ENCODE data around the gene DHH. TPM values are rescaled to one million over a fixed set of nuclear protein-coding genes. Genes with fewer than 3 reads are reported as not detected.

Gene DHH
- polyA plus RNA-seq, 1 donor = 0.84 TPM

DNA sequence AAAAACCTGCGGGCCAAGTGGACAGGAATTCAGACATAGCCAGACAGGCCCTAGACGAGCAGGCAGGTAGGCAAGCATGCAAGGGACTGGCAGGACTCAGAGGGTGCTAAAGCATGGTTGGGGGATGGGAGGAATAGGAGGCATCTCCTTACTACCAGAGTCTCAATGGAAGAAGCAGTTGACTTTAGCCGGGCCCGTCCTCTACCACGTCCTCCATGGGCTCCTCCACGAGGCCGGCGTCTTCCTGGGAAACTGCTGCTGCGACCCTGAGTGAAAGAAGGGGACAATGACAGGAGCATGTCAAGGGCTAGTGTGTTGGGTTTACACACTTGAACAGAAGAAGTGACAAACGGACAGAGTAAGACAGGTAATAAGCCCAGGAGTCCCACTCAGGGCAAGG lies 45.6 kb downstream of the DHH start:
- no peak for DNase-seq

GRCh38 chr12:49046129-49046895 lies 48.3 kb downstream of the DHH start:
- no peak for DNase-seq

DNA sequence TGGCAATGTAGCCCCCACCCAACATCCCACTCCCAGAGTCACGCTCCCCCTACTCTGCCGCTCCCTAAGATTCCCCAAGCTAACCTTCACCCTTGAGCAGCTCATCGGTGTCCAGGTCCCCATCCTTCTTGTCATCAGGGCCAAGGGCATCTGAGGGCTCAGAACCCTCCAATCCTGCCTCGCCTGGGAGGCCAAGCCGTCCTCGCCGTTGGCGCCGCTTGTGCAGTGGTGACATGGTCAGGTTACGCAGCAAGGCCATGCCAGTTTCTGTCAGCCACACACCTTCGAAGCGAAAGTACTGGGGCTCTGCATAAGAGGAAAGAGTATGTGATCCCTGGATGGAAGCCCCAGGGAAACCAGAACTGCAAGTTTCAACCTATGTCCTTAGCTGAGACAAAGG lies 49.9 kb downstream of the DHH start:
- no peak for DNase-seq

GRCh38 chr12:49043856-49044258 lies 50.7 kb downstream of the DHH start:
- DNase-seq = no peak

- DNase-seq = no peak
These were observed 51.4 kb downstream of the DHH start for GRCh38 chr12:49043241-49043640.

DNA sequence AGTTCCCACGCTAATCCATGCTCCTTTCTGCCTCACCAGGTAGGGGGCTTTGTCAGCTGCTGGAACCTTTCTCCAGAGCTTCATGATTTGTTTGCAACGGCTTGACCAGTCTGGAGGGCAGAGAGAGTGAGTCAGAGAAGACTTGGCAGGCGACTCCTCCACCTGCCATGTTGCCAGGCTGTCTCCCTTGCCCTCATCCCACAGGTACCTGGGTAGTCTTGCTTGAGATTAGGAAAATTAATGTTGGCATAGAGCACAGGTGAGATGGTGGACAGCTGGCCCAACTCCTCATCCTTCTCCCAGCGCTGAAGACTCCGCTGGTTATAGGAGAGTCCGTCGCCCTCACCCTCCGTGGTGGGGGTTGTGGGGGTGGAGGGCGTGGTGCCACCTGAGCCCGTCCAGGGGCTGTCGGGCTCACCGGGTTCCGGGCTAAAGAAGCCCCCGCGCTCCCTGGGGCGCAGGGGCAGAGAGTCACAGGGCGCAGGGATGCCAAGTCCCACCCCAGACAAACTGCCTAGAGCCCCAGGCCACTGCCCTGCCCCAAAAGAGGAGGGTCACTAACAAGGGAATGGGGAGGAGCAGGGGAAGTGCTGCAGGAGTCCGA lies 52.6 kb downstream of the DHH start:
- no peak for DNase-seq

- no peak for DNase-seq
These were observed 53.3 kb downstream of the DHH start for GRCh38 chr12:49041036-49041880.

DNA sequence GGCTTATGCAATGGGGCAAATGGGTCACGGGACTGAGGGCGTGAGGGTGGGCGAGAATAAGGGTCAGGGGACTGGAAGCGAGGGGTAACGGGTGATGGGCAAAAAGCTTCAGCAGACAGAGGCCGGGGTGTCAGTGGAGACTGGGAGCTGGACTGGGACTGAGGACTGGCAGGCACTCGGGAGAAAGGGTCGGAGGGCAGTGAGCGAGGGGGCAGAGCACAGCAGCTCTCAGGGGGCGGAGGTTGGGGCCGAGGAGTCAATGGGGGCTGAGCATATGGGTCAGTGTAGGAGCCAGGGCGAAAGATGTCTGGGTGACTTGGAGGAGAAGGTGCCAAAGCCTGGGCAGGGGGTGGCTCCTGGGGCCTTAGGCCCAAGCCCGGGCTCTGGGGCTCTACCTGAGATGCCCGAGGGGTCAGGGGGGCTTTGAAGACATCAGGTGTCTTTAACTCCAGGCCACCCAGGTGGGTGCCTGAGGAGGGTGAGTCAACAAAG lies 54.2 kb downstream of the DHH start:
- no peak for DNase-seq

DNA sequence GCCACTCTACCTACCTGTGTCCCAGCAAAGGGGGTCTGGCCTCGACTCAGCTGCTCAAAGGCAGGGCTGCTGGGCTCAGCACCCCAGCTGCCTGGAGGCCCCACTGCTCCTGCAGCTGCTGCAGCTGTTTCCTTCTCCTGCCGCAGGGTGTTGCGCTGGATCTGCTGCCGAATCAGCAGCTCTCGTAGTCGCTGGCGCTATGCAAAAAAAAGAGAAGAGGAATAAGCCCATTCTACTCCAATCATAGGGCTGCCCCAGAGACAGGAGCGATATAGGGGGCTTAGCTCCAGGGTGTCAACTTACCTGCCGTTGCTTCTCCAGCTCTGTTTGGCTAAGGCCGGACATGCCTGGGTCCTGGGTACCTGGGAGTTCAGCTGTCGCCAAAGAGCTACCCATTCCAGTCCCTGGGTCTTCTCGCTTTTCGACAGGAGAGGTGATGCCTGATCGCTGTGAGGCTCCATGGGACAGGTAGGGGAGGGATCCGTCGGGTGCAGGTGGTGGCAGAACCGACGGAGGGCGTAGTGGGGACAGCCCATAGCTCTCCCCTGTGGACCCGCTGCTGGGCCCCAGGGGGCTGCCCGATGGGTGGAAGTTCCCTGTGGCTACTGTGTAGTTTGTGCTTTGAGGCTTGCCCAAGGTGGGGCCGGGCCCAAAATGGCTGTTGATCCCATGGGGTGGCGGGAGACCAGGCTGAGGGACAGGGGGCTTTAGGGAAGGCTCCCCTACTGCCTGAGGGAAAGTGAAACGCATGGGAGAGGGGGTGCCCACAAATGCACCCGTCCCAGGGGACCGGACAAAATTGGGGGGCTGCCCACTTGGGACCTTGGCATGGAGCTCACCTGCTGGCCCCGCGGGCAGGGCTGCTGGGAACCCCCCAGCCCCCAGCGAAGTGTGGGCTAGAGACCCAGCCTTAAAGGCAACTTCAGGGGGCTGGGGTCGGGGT lies 54.9 kb downstream of the DHH start:
- DNase-seq = no peak

DNA sequence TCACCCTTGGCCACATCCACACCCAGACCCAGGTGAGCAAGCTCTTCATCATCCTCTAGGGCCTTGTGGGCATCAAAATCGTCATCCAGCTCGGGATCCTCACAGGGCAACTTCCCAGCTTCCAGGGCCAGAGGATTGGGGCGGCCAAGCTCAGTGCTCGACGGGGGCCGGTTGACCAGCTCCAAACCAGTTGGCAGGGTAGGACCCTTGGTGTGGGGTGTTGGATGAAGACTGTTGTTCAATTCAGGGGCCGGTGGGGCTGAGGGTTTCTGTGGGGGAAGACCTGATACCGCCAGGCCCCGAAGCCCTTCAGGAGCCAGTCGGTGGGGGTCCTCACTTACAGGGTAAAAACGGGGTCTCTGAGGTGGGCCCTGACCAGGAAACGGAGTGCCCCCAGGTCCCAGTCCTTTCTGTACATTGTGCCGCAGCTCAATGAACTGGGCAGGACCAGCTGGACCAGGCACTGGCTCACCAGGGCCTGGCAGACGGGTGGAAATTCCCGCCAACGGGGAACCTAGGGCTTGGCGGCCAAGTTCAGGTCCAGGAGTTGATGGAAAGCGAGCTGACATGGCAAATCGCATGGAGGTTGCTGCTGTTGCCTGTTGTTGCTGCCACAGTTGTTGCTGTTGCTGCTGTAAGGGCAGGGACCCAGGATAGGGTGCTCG lies 56.2 kb downstream of the DHH start:
- no peak for DNase-seq

DNA sequence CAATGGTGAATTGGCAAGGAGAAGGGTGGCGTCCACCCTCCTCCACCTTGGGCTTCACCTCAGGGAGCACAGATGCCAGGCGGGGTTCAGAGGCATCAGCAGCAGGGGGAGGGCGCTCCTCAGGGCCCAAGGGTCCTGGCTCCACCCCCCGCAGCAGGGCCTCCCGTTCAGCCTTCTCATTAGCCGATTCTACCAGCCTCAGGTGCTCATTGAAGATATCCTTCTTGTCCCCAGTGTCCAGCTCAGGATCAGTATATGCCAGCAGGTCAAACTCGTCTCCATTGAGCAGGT lies 56.7 kb downstream of the DHH start:
- no peak for DNase-seq

GRCh38 chr12:49037111-49037946 lies 57.3 kb downstream of the DHH start:
- DNase-seq = no peak

Other genes starting within 250 kb of the DHH start
- gene DDX23, start 242.6 kb downstream of the DHH start, polyA plus RNA-seq (ENCODE audit: insufficient read length) = 59.8 TPM
- gene RND1, start 228.9 kb downstream of the DHH start, polyA plus RNA-seq (ENCODE audit: insufficient read length) = 0.37 TPM
- 20.4 TPM for gene FKBP11, start 169.3 kb downstream of the DHH start, polyA plus RNA-seq (ENCODE audit: insufficient read length)
- gene ARF3, start 137.3 kb downstream of the DHH start, polyA plus RNA-seq (ENCODE audit: insufficient read length) = 46.1 TPM
- 0.84 TPM for gene WNT10B, start 123.1 kb downstream of the DHH start, polyA plus RNA-seq (ENCODE audit: insufficient read length)
- not detected for gene WNT1, start 116.5 kb downstream of the DHH start, polyA plus RNA-seq (ENCODE audit: insufficient read length)
- 32.5 TPM for gene DDN, start 95.4 kb downstream of the DHH start, polyA plus RNA-seq (ENCODE audit: insufficient read length)
- 57.6 TPM for gene PRKAG1, start 76.0 kb downstream of the DHH start, polyA plus RNA-seq (ENCODE audit: insufficient read length)
- gene KMT2D, start 34.0 kb downstream of the DHH start, polyA plus RNA-seq (ENCODE audit: insufficient read length) = 53.2 TPM
- 2.2 TPM for gene RHEBL1, start 24.8 kb downstream of the DHH start, polyA plus RNA-seq (ENCODE audit: insufficient read length)
- gene LMBR1L, start 16.0 kb upstream of the DHH start, polyA plus RNA-seq (ENCODE audit: insufficient read length) = 50.3 TPM
- gene TUBA1B, start 36.6 kb upstream of the DHH start, polyA plus RNA-seq (ENCODE audit: insufficient read length) = 835 TPM
- gene TUBA1A, start 94.3 kb upstream of the DHH start, polyA plus RNA-seq (ENCODE audit: insufficient read length) = 757 TPM
- 53.7 TPM for gene TUBA1C, start 170.3 kb upstream of the DHH start, polyA plus RNA-seq (ENCODE audit: insufficient read length)
- 1.4 TPM for gene PRPH, start 200.3 kb upstream of the DHH start, polyA plus RNA-seq (ENCODE audit: insufficient read length)
- 10.0 TPM for gene TROAP, start 228.5 kb upstream of the DHH start, polyA plus RNA-seq (ENCODE audit: insufficient read length)
- not detected for gene C1QL4, start 242.4 kb upstream of the DHH start, polyA plus RNA-seq (ENCODE audit: insufficient read length)

All from hindlimb muscle (tissue), 1 donor.